GM18511 (cell line): Measurements from ENCODE around the gene VRTN.

Experiments
- ATAC-seq: cut with Tn5 transposase; IDR thresholded peaks from one replicate; pipeline ENCODE4 v1.9.1; 2021; ENCODE audit warnings: mild to moderate bottlenecking, moderate library complexity; ENCODE audit not compliant: unreplicated experiment

Gene VRTN

DNA sequence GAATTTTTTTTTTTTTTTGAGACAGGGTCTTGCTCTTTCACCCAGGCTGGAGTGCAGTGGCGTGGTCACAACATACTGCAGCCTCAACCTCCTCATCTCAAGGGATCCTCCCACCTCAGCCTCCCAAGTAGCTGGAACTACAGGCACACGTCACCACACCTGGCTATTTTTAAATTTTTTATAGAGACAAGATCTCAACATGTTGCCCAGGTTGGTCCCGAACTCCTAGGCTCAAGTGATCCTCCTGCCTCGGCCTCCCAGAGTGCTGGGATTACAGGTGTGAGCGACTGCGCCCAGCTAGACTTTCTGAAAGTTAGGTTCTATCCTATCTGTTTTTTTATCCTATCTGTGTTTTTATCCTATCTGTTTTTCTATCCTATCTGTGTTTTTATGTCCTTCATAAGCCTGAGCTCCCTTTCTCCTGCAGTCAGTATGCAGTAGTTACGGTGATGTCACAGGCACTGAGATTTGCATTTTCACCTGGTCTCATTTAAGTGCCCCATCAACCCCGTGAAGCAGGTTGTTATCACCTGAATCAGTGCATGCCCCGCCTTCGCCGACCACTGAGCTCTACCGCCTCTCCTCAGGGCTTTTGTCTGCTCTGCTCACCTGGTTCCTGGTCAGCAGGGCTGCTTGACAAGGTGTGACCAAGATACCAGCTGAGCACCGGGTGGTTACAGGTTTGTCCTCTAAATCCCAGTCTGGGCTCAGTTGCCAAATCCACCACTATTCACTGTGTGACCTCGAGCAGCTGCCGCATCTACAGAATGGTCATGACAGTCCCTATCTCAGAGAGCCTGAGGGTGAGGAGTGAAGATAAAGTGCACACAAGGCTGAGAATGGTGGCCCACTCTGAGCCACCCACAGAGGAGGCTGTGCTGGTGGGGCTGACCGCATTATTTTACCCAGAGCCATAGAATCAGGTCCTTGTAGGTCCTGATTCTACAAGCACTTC is 44.6 kb downstream of the VRTN start:
- no peak for ATAC-seq

DNA sequence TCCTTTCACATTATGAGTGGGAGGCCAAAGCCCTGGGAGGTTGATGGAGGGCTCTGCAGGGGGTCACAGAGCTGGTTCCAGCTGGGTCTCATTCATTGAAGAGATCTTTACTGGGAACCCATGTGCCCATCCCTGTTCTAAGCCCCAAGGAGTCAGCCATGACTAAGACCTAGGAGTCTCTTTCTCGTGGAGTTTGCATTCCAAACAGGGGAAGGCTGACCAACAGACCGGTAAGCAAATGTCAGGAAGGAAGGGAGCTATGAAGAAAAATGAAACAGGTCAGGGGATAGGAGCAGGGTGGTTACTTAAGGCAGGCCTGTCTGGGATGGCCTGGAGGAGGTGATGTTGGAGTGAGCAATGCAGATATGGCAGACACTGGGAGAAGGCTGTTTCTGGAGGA is 46.3 kb downstream of the VRTN start:
- ATAC-seq = no peak

DNA sequence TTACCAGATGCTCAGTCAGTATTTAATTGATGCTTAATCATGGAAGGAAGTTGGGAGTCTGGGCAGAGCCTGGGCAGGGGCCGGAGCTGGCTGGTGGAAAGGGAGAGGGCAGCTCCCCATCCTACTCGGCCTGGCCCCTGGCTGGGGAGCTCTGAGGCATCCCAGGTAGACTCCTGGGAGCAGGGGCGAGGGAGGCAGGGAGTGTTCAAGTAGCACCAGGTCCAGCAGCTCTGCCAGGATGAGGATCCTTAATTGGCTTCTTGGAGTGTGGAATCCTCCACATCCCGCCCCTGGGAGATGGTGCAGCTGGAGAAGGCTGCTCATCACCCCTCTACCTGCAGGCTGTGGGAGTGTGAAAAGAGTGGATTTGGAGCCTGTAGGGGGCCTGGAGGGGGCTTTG is 46.8 kb downstream of the VRTN start:
- ATAC-seq = no peak

DNA sequence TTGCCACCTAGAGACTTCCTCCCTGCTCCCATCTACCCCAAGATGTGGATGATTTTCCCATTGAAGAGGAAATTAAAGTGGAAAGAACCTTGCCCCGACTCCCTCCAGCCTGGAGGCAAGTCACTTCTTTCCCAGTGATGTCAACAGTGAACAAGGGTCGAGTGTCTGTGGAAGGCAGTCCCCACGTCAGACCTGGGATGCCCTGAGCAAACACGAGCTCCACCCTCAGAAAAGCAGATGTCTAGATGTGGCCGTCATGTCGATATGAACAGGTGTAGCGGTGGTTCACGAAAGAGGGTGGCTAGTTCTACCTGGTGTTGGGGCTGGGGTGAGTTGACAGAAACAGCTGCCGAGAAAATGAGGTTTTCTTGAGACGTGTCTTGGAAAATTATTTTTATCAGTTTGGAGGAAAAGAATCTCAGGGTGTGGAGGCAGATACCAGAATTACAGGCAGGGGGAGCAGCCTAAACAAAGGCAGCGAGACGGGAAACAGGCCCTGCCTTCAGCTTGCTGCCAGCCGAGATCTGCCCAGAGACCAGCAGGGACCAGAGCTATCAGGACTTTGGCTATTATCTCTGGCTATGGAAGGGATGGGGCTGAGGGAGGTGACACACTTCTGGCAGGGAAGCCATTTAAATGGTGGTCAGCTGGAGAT is 51.9 kb downstream of the VRTN start:
- ATAC-seq = no peak

DNA sequence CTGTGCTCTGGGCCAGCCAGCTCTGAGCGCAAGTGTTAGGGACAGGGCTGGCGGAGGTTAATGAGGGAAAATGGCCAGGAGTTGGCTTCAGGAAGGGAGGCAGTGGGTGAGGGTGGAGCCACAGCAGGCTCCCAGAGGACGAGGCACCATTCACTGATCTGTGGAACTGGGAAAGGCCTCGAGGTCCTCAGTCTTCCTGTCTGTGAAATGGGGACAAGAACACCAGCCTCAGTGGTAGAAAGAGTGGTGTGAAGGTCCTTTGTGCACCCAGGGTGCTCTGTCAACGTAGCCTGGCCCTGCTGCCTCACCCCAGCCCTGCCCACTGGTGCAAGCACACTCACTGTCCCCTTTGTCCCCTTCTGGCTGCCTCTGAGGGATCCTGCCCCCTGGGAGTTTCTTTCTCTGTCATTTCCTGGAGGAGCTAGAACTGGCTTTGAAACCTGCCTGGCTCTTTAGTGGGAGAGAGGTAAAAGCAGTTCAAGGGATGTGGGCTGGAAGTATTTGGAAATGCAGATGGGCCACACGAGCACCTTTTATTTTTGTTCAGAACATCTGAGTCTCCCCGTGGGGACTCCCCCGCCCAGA is 52.7 kb downstream of the VRTN start:
- ATAC-seq = peak; percentile 12

DNA sequence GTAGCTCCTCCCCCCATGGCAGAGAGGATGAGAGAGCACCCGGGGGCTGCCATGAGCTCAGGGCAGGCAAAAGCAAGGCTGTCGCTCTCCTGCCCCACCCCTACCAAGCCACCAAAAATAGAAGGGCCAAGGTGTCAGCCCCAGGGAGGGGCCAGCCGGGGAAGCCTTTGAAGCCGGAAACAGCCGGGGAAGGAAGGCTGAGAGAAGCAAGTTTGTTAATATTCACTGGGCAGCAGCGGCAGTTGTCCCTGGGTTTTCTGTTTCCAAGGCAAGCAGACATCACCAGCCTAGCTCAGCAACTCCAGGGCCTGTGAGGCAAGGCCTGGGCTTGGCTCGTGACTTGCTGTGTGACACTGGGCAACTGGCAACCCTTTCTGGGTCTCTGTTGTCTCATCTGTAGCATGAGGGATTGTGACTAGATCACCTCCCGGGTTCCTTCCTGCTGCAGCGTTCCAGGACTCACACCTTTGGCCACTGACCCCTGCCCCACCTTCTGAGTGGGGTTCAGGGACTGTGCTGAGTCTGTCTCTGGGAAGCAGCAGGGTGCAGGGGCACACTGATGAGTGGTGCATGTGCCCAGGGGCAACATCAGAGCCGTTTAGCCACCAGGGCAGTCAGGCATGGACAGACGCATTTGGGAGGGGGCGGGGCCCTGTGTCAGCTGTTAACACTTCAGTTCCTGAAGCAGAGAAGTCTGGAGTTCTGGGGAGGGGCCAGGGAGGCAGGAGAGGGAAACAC is 53.4 kb downstream of the VRTN start:
- ATAC-seq = peak; percentile 87

DNA sequence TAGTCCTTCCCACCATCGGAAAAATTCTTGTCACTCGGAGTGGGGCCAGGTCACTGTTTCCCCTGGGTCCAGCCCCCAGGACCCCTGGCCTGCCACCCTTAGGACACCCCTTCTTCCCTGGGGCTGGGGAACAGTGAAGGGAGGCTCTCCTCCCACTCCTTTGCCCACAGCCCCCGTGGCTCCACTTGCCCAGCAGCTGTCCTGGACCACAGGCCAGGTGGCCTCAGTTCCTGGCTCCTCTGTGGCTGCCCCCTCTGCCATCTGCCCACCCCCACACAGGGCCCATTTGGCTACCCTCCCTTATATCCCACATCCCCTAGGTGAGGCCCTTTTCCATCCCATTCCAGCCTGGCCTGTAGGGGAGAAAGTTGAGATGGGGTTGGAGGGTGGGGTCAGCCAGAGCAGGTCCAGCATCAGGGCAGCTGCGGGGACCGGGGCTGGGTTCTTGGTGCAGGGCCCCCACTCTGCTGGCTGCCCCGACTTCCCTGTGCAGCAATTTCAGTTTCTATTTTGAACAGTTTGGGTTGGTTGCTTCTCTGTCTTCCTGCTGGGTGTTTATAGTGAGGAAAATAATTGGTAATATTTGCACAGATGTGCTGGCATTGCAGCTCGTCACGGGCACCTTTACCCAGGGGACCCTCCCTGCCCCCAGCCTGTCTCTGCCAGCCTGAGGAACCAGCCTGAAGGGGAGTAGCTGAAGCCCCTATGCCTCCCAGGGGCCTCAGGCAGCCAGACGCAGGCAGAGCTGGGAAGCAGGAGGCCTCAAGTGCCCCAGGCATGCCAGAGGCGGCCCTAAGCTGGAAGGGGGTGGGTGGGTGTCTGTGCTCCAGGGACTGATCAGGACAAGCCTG is 54.4 kb downstream of the VRTN start:
- no peak for ATAC-seq

DNA sequence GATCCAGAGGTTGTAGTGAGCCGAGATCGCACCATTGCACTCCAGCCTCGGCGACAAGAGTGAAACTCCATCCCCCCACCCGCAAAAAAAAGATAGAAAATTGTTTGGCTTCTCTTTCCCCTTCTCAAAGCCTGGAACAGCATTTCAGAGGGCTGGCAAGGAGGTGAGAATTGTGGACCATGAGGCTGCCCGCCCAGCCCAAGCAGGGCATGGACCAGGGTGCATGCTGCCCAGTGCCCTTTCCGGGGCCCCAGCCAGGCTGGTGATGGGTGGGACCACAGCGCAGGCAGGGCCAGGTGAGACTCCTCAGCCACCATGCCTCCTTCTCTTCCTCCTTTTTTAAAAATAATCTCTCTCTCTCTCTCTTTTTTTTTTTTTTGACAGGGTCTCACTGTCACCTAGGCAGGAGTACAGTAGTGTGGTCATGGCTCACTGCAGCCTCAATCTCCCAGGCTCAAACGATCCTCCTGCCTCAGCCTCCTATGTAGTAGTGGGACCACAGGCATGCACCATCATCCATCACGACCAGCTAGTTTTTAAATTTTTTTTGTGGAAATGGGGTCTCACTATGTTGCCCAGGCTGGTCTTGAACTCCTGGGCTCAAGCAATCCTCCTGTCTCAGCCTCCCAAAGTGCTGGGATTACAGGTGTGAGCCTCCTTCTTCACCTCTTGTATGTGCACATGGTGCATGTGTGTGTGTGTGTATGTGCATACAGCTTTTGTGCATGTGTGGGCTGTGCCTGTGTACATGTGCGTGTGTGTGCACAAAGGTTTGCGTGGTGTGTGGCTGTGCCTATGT is 55.5 kb downstream of the VRTN start:
- ATAC-seq = no peak

DNA sequence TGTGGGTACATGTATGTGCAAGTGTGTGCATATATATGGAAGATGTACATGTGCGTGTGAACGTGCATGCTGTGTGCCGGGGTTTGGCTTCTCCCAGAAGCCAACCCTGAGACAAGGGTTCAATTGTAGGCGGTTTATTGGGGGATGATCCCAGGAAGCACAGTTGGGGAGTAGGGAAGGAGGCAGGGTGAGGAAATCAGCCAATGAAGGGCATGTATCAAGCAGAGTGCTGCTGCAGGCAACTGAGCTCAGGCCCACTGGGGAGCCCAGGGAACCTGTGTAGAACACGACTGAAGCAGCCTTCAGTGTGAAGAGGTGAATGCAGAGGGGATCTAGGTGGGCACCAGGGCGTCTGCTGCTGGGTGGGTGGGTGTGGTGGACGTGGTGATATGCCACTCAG is 56.2 kb downstream of the VRTN start:
- no peak for ATAC-seq

DNA sequence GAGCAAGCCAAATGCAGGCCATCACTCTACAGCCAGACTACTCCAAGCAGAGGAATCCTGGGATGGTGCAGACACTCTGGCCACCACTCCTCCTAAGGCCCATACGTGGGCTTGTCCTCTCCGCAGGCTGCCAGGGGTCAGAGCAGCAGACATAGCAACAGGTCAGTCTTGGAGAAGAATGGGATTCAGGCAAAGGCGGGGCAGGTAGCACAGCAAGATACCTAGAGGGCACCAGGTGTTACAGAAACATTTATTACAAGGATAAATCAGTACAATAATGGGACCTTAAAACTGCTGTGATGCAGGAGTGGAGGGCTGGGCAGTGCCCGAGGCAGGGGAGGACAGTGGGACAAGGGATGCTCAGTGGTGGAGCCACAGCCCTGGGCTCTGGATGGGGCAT is 57.4 kb downstream of the VRTN start:
- no peak for ATAC-seq

DNA sequence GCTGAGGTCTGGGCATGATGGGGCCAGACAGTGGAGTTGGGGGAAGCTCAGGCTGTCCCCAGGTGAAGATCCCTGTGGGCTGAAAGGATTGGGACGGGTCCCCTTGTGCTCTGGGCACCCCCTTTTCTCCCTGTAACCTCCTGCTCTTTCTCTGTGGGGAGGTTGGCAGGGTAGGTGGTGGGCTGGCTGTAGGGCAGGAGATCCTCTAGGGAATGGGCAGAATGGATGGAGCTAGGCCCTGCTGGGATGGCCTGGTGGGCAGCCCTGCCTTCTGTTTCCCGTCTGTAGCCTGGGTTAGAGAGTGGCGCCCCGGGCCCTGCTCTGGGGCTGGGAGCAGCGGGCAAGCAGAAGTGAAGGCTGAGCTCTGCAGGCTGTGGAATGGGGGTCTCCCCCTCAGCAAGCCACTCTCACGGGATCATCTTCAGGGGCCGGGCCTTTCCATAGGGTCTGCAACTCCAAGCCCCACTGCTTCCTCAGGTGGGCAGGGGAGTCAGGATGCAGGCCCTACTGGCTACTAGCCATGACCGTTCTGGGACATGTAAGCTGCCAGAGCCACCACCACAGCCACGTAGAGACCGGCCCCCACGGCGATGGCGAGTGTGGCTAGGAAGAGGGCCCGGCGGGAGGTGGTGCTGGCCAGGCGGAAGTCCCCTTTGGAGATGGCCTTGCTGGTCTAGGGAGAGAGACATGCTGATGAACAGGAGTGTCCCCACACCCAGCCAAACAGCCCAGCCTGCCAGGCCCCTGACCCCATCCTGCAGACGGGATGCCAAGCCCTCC is 58.9 kb downstream of the VRTN start:
- no peak for ATAC-seq

DNA sequence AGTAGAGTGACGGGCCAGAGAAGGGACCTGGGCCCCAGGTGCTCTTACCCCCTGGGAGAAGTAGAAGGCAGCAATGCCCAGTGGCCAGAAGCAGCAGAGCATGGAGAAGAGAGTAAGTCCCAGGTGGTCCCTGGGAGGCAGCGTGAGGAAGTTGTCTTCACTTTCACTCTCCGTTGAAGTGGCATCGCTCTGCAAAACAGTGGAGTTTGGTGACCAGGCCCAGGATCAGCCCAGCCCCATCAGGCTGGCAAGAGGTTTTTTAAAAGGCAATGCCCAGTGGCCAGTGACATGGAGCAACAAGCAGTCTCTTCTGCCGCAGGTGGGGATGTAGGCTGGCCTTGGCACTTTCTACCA is 59.5 kb downstream of the VRTN start:
- ATAC-seq = no peak

DNA sequence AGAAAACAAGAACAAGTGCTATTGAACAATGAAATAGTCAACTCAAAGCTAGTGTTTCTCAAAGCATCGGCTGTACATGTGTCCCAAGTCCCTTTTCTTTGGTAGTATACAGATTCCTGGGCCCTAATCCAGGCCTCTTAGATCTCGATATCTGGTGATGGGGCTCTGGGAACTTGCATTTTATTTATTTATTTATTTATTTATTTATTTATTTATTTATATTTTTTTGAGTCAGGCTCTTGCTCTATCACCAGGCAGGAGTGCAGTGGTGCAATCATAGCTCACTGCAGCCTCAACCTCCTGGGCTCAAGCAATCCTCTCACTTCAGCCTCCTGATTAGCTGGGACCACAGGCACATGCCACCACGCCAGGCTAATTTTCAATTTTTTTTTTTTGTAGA is 60.6 kb downstream of the VRTN start:
- no peak for ATAC-seq

DNA sequence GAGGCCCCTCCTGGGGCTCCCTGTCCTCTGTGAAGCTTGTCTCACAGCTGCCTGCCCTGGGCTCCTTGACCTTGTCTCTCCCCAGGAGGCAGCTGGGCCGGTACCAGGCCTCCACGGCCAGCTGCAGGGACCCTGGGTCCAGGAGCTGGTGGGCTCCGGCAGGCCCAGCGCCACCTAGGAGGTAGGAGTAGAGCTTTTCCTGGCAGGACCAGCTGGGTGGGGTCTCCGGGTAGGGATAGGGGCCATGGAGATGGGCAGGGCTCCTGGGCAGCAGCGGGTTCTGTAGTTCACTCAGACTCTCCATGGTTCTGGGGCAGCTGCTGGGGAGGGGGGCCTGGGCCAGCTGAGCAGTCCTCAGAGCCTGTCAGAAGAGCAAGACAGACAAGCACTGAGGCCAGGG is 61.2 kb downstream of the VRTN start:
- no peak for ATAC-seq
